Hypothalamus (tissue), 51 donors: ENCODE results near the gene CENPM.
"Not testable (repeated sequence)": the region's sequence is repeated elsewhere in the genome, so short reads cannot be mapped to it uniquely, and the experiment has no call there.

Experiments used
- DNase-seq, 51 donors: peaks; one replicate each; lab custom pipeline; 2025; lab: John Stamatoyannopoulos, UW

CENPM gene

GRCh38 chr22:41968601-41969000, 21.6 kb upstream of the CENPM start:
- DNase-seq, result no peak

- DNase-seq, result peak in 30 of 51 donors; percentile 12 to 70 (median 48)
Observed at GRCh38 chr22:41966607-41967240, 19.8 kb upstream of the CENPM start.

- DNase-seq, result no peak
Observed at GRCh38 chr22:41966225-41966606, 19.3 kb upstream of the CENPM start.

GRCh38 chr22:41964112-41964491, 17.1 kb upstream of the CENPM start:
- peak in 3 of 51 donors; percentile 26 to 68 (median 65) for DNase-seq

GRCh38 chr22:41963453-41964111, 16.6 kb upstream of the CENPM start:
- peak in 34 of 51 donors; percentile 14 to 87 (median 62) for DNase-seq

- no peak for DNase-seq
Observed at GRCh38 chr22:41957941-41958556, 11.1 kb upstream of the CENPM start.

GRCh38 chr22:41952713-41953112, 5.8 kb upstream of the CENPM start:
- DNase-seq, result peak in 2 of 51 donors; percentile 28 to 38

- DNase-seq, result peak in 50 of 51 donors; percentile 26 to 94 (median 81)
Observed at GRCh38 chr22:41951898-41952474, 5.0 kb upstream of the CENPM start, which contains the start of gene SMIM45. Gene SMIM45 (plus strand): TSS chr22:41952150.

- DNase-seq, result no peak
Observed at GRCh38 chr22:41949297-41949965, 2.5 kb upstream of the CENPM start.

- DNase-seq, result not testable (repeated sequence)
Observed at GRCh38 chr22:41948928-41949296, 2.0 kb upstream of the CENPM start.

- no peak for DNase-seq
Observed at GRCh38 chr22:41948142-41948541, 1.2 kb upstream of the CENPM start.

- no peak for DNase-seq
Observed at GRCh38 chr22:41947424-41948080, 600 bp upstream of the CENPM start.

GRCh38 chr22:41943661-41944209, 3.2 kb downstream of the CENPM start:
- no peak for DNase-seq

GRCh38 chr22:41940832-41941765, 5.9 kb downstream of the CENPM start:
- DNase-seq, result peak in 49 of 51 donors; percentile 31 to 90 (median 73)

- DNase-seq, result peak in 30 of 51 donors; percentile 11 to 65 (median 42)
Observed at GRCh38 chr22:41939981-41940831, 6.7 kb downstream of the CENPM start.

GRCh38 chr22:41936894-41937169, 10.1 kb downstream of the CENPM start:
- no peak for DNase-seq

GRCh38 chr22:41935509-41935908, 11.4 kb downstream of the CENPM start:
- no peak for DNase-seq

- peak in 15 of 51 donors; percentile 6 to 36 (median 25) for DNase-seq
Observed at GRCh38 chr22:41935015-41935351, 12.0 kb downstream of the CENPM start.
